Karpas-422 (cell line): ENCODE measurements around the gene OR56A4. TPM values are rescaled to one million over a fixed set of nuclear protein-coding genes. Genes with fewer than 3 reads are reported as not detected.
A peak's percentile ranks its signal among the peaks of the same experiment; 100 is the strongest.

Experiments used
- DNase-seq: peaks from one replicate; pipeline ENCODE4 v3.0.0-alpha.2; 2015
- H2AFZ ChIP-seq: fragments of 200-600 bp; sonication (generic); 2 replicates; pipeline ENCODE4 v1.6.1; 2014; ENCODE audit warnings: antibody characterized with exemption, low read length, mixed read lengths
- H3K27ac ChIP-seq: fragments of 200-600 bp; sonication (generic); 2 replicates; pipeline ENCODE4 v1.5.1; 2014; ENCODE audit warnings: mild to moderate bottlenecking, low read length, moderate library complexity
- H3K27me3 ChIP-seq: fragments of 200-600 bp; sonication (generic); 2 replicates; pipeline ENCODE4 v1.6.1; 2014; ENCODE audit warnings: low read length, mixed read lengths
- H3K36me3 ChIP-seq: fragments of 200-600 bp; sonication (generic); 2 replicates; pipeline ENCODE4 v1.6.1; 2014; ENCODE audit warnings: low read length, mixed read lengths; ENCODE audit not compliant: insufficient read depth
- H3K4me1 ChIP-seq: fragments of 200-600 bp; sonication (generic); 2 replicates; pipeline ENCODE4 v1.6.1; 2014; ENCODE audit warnings: mild to moderate bottlenecking, low read length, mixed read lengths
- H3K4me2 ChIP-seq: fragments of 200-600 bp; sonication (generic); 2 replicates; pipeline ENCODE4 v1.6.1; 2014; ENCODE audit warnings: low read length, low read depth, mild to moderate bottlenecking; ENCODE audit not compliant: poor library complexity, severe bottlenecking
- H3K4me3 ChIP-seq: fragments of 200-600 bp; sonication (generic); 2 replicates; pipeline ENCODE4 v1.5.1; 2014; ENCODE audit warnings: mild to moderate bottlenecking, antibody characterized with exemption, low read length, mixed read lengths
- H3K79me2 ChIP-seq: fragments of 200-600 bp; sonication (generic); 2 replicates; pipeline ENCODE4 v1.6.1; 2014; ENCODE audit warnings: mild to moderate bottlenecking, low read length, mixed read lengths
- H3K9ac ChIP-seq: fragments of 200-600 bp; sonication (generic); 2 replicates; pipeline ENCODE4 v1.6.0; 2014; ENCODE audit warnings: low read length
- H3K9me2 ChIP-seq: fragments of 200-600 bp; sonication (generic), shearing (Covaris generic); replicated peaks from 2 replicates; pipeline ENCODE4 v1.6.0; 2014; ENCODE audit warnings: mild to moderate bottlenecking, low read length, moderate library complexity; ENCODE audit not compliant: insufficient read depth
- H3K9me3 ChIP-seq: fragments of 300-700, 200-600 bp; sonication (generic); 2 replicates; pipeline ENCODE4 v1.6.1; 2014; ENCODE audit warnings: low read length, mixed read lengths
- H4K20me1 ChIP-seq: fragments of 200-600 bp; sonication (generic); 2 replicates; pipeline ENCODE4 v1.6.1; 2014; ENCODE audit warnings: mild to moderate bottlenecking, antibody characterized with exemption, low read length, low read depth; ENCODE audit not compliant: insufficient read depth
- total RNA-seq: library from RNA; depleted of rRNA; stranded (reverse); fragments of >200 nt; shearing (Covaris generic); gene quantifications from 2 replicates; pipeline ENCODE4 v1.2.3, GENCODE V29; 2014; ENCODE audit warnings: low replicate concordance; rRNA removed

OR56A4 gene, protein sequence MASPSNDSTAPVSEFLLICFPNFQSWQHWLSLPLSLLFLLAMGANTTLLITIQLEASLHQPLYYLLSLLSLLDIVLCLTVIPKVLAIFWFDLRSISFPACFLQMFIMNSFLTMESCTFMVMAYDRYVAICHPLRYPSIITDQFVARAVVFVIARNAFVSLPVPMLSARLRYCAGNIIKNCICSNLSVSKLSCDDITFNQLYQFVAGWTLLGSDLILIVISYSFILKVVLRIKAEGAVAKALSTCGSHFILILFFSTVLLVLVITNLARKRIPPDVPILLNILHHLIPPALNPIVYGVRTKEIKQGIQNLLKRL
- not detected in 2 replicates for total RNA-seq

DNA sequence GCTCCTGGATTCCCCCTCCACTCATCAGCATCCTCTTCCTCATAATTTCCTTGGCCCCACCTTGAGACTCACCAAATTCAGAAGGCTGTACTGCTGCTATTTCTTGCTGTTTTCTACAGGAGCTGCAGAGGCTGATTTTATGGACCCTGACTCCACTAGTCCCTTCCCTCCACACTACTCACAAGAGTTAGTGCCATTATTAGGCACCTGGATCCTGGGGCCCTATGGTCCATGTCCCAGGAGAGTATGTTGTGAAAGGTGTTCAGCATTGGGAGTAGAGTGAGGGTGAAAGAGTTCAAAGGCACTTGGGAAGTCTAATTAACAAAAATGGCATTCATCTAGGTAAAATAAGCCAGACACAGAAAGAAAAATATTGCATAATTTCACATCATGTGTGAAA, at the start of gene OR56A4:
TSS of gene OR56A4 (minus strand) at position 101 of the 400 bp plus-strand sequence. CDS start 3,954 bp downstream, outside the sequence.
- no peak within 1 kb of the TSS for H2AFZ ChIP-seq
- no peaks in the 10 kb centered on the region for H3K9me2 ChIP-seq
- no peak within 1 kb of the TSS for H3K27ac ChIP-seq
- no peak within 1 kb of the TSS for H3K4me3 ChIP-seq
- H3K4me1 ChIP-seq = no peaks in the 10 kb centered on the region
- H3K79me2 ChIP-seq = no peaks in the 10 kb centered on the region
- no peak within 1 kb of the TSS for H3K4me2 ChIP-seq
- H3K27me3 ChIP-seq = no peaks in the 10 kb centered on the region
- H3K9me3 ChIP-seq = no peaks in the 10 kb centered on the region
- H3K9ac ChIP-seq = no peak within 1 kb of the TSS
- H3K36me3 ChIP-seq = no peaks in the 10 kb centered on the region
- no peak for DNase-seq
- no peaks in the 10 kb centered on the region for H4K20me1 ChIP-seq

DNA sequence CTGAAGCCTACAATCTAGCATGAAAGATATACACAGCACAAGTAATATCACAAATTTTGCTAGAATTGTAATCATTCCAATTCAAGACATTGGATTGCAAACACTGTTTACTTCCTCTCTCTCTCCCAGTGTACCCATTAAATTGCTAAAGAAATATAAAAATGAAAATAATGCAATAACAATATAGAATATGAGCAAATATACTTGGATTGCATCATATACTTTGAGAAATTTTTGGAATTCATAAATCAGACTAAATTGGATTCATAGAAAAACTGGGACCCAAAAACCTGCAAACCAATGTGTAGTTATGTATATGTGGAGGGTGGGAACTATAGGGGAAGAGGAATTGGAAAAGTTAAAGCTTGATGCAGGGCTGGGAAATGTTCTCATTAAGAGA, 48.8 kb upstream of the OR56A4 start:
- Histone ChIP-seq H3K79me2 (no peaks in the 10 kb centered on the region), H3K4me3 (no peak overlapping the region), H3K9me3 (no peaks in the 10 kb centered on the region), H3K9ac (no peak overlapping the region), H3K27me3 (no peaks in the 10 kb centered on the region), H3K9me2 (no peaks in the 10 kb centered on the region), H3K4me2 (no peak overlapping the region), H3K36me3 (no peaks in the 10 kb centered on the region), H4K20me1 (no peaks in the 10 kb centered on the region), H3K27ac (no peak overlapping the region), H2AFZ (no peak overlapping the region), H3K4me1 (no peaks in the 10 kb centered on the region)
- DNase-seq = no peak

DNA sequence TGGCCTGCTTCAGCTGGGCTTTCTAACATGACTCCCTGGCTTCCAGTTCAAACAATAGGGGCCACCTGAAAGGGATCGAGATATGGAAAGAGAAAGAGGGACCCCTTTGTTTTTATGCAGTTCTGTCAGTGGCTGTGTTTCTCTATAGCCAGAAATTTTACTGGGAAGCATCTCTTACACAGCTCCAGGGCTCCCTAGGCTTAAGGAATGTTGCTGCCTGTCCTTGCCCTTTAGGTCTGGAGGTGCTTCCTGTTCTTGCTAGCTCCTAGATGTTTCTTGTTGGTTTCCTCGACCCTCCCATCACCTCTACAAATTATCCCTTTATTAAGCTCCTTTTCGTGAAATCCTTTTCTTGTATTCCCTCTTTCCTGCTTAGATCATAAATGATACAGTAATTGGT, 45.6 kb upstream of the OR56A4 start:
- no peaks in the 10 kb centered on the region for H3K79me2 ChIP-seq
- H2AFZ ChIP-seq = no peak overlapping the region
- no peak overlapping the region for H3K4me2 ChIP-seq
- no peaks in the 10 kb centered on the region for H3K9me3 ChIP-seq
- no peak overlapping the region for H3K9ac ChIP-seq
- H3K9me2 ChIP-seq = no peaks in the 10 kb centered on the region
- no peak overlapping the region for H3K4me3 ChIP-seq
- H3K36me3 ChIP-seq = no peaks in the 10 kb centered on the region
- H3K27ac ChIP-seq = no peak overlapping the region
- H3K27me3 ChIP-seq = no peaks in the 10 kb centered on the region
- no peaks in the 10 kb centered on the region for H4K20me1 ChIP-seq
- DNase-seq = no peak
- no peaks in the 10 kb centered on the region for H3K4me1 ChIP-seq

DNA sequence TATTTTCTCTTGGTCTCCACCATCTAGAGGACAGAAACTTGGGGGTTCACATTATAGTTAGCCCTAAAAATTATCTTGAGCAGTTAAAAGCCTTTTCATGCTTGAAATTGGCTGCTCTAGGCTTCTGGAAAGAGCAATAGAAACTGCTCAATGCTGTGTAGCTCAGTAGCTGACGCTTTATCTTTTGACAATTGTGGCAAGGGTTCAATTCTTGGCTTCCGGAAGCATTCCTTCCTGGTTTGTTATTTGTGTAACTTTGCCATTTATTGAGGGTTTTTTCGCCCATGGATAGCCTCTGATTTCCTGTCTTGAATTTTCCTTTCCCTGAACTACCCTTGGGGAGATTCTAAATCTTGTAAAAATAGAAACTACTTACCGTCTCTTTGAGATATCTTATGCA, 34.1 kb upstream of the OR56A4 start:
- no peak for DNase-seq
- Histone ChIP-seq H2AFZ (no peak overlapping the region), H3K9me3 (no peaks in the 10 kb centered on the region), H3K27ac (no peak overlapping the region), H3K4me3 (no peak overlapping the region), H3K4me2 (no peak overlapping the region), H3K27me3 (no peaks in the 10 kb centered on the region), H3K79me2 (no peaks in the 10 kb centered on the region), H3K4me1 (no peaks in the 10 kb centered on the region), H3K9me2 (no peaks in the 10 kb centered on the region), H4K20me1 (no peaks in the 10 kb centered on the region), H3K36me3 (no peaks in the 10 kb centered on the region), H3K9ac (no peak overlapping the region)

DNA sequence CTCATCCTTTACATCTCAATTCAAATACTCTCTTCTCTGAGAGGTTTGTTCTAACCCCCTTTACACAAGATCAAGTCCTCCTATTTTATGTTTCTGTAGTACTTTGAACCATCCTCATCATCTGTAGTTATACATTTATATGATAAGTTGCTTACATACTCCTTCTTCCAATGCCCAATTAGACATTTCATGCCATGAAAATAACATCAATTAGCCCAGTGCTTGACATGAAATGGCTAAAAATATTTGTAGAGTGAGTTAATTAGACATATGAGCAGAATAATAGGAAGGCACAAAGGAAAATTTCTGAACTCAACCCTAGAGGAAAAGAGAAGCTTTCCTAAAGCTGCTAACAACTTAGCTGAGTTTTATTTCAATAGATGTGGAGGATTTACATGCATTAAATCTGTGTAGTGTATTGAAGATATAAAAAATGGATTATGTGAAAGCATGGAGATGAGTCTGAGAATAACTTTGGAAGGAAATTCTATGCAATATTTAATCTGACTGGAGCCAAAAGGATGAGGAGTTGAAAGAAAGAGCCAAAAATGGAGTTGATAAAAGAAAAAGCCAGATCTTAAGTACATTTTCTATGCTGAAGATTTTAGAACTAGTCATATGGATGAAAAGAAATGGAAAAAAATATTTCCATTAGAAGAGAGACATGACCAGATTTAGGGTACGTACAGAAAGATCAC, 24.1 kb upstream of the OR56A4 start, which contains the start of gene OR56A1:
TSS of gene OR56A1 (minus strand) at position 51 of the 698 bp plus-strand sequence. CDS start 3,066 bp downstream, outside the sequence.
- no peaks in the 10 kb centered on the region for H3K27me3 ChIP-seq
- no peaks in the 10 kb centered on the region for H3K9me2 ChIP-seq
- no peak within 1 kb of the TSS for H3K9ac ChIP-seq
- no peak within 1 kb of the TSS for H2AFZ ChIP-seq
- H3K4me1 ChIP-seq = no peaks in the 10 kb centered on the region
- H4K20me1 ChIP-seq = no peaks in the 10 kb centered on the region
- no peak within 1 kb of the TSS for H3K27ac ChIP-seq
- H3K9me3 ChIP-seq = no peaks in the 10 kb centered on the region
- no peak within 1 kb of the TSS for H3K4me3 ChIP-seq
- no peak within 1 kb of the TSS for H3K4me2 ChIP-seq
- no peaks in the 10 kb centered on the region for H3K36me3 ChIP-seq
- no peaks in the 10 kb centered on the region for H3K79me2 ChIP-seq
- DNase-seq = no peak

DNA sequence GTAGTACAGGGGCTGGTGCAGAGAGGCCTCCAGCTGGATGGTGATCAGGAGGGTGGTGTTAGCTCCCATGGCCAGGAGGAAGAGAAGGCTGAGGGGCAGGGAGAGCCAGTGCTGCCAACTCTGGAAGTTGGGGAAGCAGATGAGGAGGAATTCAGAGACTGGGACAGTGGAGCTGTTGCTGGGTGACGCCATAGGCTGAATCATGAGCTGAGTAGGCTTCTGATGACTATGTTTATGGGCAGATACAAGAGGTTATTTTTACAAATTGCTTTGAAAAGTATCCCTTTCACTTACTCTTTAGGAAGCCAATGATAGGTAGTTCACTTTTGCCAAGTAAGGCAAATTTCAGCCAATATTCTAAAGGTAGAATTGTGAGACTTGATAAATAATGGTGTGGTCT, 20.8 kb upstream of the OR56A4 start:
- no peak overlapping the region for H3K4me2 ChIP-seq
- H3K27ac ChIP-seq = no peak overlapping the region
- DNase-seq = no peak
- H3K36me3 ChIP-seq = no peaks in the 10 kb centered on the region
- no peak overlapping the region for H2AFZ ChIP-seq
- H3K27me3 ChIP-seq = no peaks in the 10 kb centered on the region
- H4K20me1 ChIP-seq = no peaks in the 10 kb centered on the region
- no peak overlapping the region for H3K9ac ChIP-seq
- H3K79me2 ChIP-seq = no peaks in the 10 kb centered on the region
- H3K4me3 ChIP-seq = no peak overlapping the region
- H3K9me3 ChIP-seq = no peaks in the 10 kb centered on the region
- H3K9me2 ChIP-seq = no peaks in the 10 kb centered on the region
- no peaks in the 10 kb centered on the region for H3K4me1 ChIP-seq

DNA sequence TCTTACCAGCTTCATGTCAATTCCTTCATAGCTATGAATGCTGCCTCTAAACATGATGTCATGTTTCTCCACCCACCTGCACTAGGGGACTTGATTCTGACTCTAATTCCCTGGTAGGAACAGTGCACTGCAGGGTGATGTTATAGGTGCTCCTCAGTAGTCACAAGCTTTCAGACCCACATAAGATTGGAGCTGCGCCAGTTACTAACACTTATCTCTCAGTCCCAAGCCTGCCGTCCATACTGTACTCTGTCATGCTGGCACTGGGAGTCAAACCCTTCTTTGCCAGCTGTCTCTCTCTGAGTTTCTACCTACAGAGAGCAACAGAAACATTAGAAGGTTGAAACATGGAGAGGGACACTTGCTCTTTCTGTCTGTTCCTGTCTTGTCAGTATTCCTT, 18.3 kb upstream of the OR56A4 start:
- no peak overlapping the region for H2AFZ ChIP-seq
- no peak for DNase-seq
- H3K9ac ChIP-seq = no peak overlapping the region
- H3K4me2 ChIP-seq = no peak overlapping the region
- H3K27me3 ChIP-seq = no peaks in the 10 kb centered on the region
- no peaks in the 10 kb centered on the region for H3K4me1 ChIP-seq
- H3K9me2 ChIP-seq = no peaks in the 10 kb centered on the region
- H4K20me1 ChIP-seq = no peaks in the 10 kb centered on the region
- H3K9me3 ChIP-seq = no peaks in the 10 kb centered on the region
- H3K79me2 ChIP-seq = no peaks in the 10 kb centered on the region
- H3K4me3 ChIP-seq = no peak overlapping the region
- no peaks in the 10 kb centered on the region for H3K36me3 ChIP-seq
- no peak overlapping the region for H3K27ac ChIP-seq

DNA sequence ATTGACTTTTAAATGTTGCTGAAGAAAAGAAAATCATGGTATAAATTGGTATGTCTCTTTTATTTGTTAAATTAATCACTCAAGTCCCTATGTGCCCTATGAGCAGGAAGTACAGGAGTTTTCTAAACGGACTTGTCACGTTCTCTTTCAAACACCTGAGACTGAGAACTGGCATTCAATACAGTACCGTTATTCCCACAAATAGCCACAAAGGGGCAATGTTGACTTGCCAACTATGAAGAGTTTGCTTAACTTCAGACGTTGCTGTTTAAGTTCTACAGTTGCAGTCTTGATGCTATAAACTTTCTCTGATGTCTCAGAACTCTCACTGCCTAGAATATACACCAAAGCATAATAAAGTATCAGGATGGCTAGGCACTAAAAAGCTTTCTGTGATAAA, 16.2 kb upstream of the OR56A4 start:
- DNase-seq = peak; percentile 73
- Histone ChIP-seq H3K27ac (no peak overlapping the region), H3K9me2 (no peaks in the 10 kb centered on the region), H3K9ac (no peak overlapping the region), H3K27me3 (no peaks in the 10 kb centered on the region), H3K79me2 (no peaks in the 10 kb centered on the region), H4K20me1 (no peaks in the 10 kb centered on the region), H2AFZ (no peak overlapping the region), H3K4me1 (no peaks in the 10 kb centered on the region), H3K36me3 (no peaks in the 10 kb centered on the region), H3K9me3 (no peaks in the 10 kb centered on the region), H3K4me3 (no peak overlapping the region), H3K4me2 (no peak overlapping the region)
